H1 (cell line): Measurements from ENCODE around the gene HMCN2.

Experiments used
- CTCF ChIP-seq, 3 experiments: IDR thresholded peaks; 1 replicate in 2 of 3; 2 replicates in 1 of 3; pipeline versions ENCODE4 v1.5.1 to v1.6.1; 2011; ENCODE audit warnings: low read length in 3 of 3, mild to moderate bottlenecking in 3 of 3, inconsistent platforms in 2 of 3, low read depth in 1 of 3, moderate library complexity in 1 of 3; ENCODE audit not compliant: insufficient read depth in 1 of 3; ENCODE audit errors: control extremely low read depth in 1 of 3
- E2F6 ChIP-seq: IDR thresholded peaks from 2 replicates; pipeline ENCODE4 v1.6.1; 2012; ENCODE audit warnings: inconsistent platforms
- EP300 ChIP-seq, 2 experiments: IDR thresholded peaks; 1 replicate in 1 of 2; 2 replicates in 1 of 2; pipeline ENCODE4 v1.6.1; 2011 to 2012; ENCODE audit warnings: low read depth in 2 of 2, low read length in 2 of 2, mild to moderate bottlenecking in 2 of 2, borderline replicate concordance in 1 of 2, inconsistent platforms in 1 of 2, moderate library complexity in 1 of 2
- HDAC2 ChIP-seq, 2 experiments: fragments of 300-600 bp in 1 of 2; sonication (generic) in 1 of 2; IDR thresholded peaks; 2 replicates each; pipeline ENCODE4 v1.6.1; 2011 to 2012; ENCODE audit warnings: low read depth in 2 of 2, low read length in 2 of 2, mild to moderate bottlenecking in 2 of 2, moderate library complexity in 2 of 2, borderline replicate concordance in 1 of 2, inconsistent platforms in 1 of 2
- JUND ChIP-seq: IDR thresholded peaks from 2 replicates; pipeline ENCODE4 v1.6.1; 2011; ENCODE audit warnings: mild to moderate bottlenecking, improper control_type of control experiment, low read length
- MAX ChIP-seq: IDR thresholded peaks from 2 replicates; pipeline ENCODE4 v1.6.1; 2012; ENCODE audit warnings: inconsistent platforms
- POLR2A ChIP-seq, 2 experiments: IDR thresholded peaks; 1 replicate in 1 of 2; 2 replicates in 1 of 2; pipeline ENCODE4 v1.6.1; 2011; ENCODE audit warnings: low read depth in 2 of 2, low read length in 2 of 2, mild to moderate bottlenecking in 2 of 2; ENCODE audit errors: control extremely low read depth in 1 of 2
- SIN3A ChIP-seq, 2 experiments: IDR thresholded peaks in 1 of 2; conservative IDR thresholded peaks in 1 of 2; 2 replicates each; pipeline ENCODE4 v1.6.1; 2011 to 2012; ENCODE audit warnings: low read length in 2 of 2, improper control_type of control experiment in 1 of 2, low read depth in 1 of 2, mild to moderate bottlenecking in 1 of 2
- USF2 ChIP-seq: IDR thresholded peaks from 2 replicates; pipeline ENCODE4 v1.6.1; 2011; ENCODE audit warnings: low read length, improper control_type of control experiment

- TF ChIP-seq CTCF (IDR thresholded peaks at IDR 0.05; ENCODE audit: control extremely low read depth in 1 of 3, insufficient read depth in 1 of 3, low read depth in 1 of 3, low read length in 3 of 3) (no peak), HDAC2 (IDR thresholded peaks at IDR 0.05; ENCODE audit: borderline replicate concordance in 1 of 2, low read depth in 2 of 2, low read length in 2 of 2) (no peak), POLR2A (IDR thresholded peaks at IDR 0.05; ENCODE audit: control extremely low read depth in 1 of 2, low read depth in 2 of 2, low read length in 2 of 2) (no peak), JUND (no peak), MAX (no peak), EP300 (IDR thresholded peaks at IDR 0.05; ENCODE audit: borderline replicate concordance in 1 of 2, low read depth in 2 of 2, low read length in 2 of 2) (no peak), E2F6 (no peak), SIN3A (conservative IDR thresholded peaks at IDR 0.05 in 1 of 2, IDR thresholded peaks at IDR 0.05 in 1 of 2; ENCODE audit: low read depth in 1 of 2, low read length in 2 of 2) (no peak), USF2 (no peak)
Observed at GRCh38 chr9:130463763-130464745, 198.5 kb downstream of the HMCN2 start.
